GM21381 (cell line): ENCODE results near the gene LSM11.
A peak's percentile ranks its signal among the peaks of the same experiment; 100 is the strongest.

Source experiments
- ATAC-seq: cut with Tn5 transposase; IDR thresholded peaks from one replicate; pipeline ENCODE4 v1.9.1; 2021; ENCODE audit warnings: mild to moderate bottlenecking, moderate library complexity; ENCODE audit not compliant: unreplicated experiment

LSM11 gene

DNA sequence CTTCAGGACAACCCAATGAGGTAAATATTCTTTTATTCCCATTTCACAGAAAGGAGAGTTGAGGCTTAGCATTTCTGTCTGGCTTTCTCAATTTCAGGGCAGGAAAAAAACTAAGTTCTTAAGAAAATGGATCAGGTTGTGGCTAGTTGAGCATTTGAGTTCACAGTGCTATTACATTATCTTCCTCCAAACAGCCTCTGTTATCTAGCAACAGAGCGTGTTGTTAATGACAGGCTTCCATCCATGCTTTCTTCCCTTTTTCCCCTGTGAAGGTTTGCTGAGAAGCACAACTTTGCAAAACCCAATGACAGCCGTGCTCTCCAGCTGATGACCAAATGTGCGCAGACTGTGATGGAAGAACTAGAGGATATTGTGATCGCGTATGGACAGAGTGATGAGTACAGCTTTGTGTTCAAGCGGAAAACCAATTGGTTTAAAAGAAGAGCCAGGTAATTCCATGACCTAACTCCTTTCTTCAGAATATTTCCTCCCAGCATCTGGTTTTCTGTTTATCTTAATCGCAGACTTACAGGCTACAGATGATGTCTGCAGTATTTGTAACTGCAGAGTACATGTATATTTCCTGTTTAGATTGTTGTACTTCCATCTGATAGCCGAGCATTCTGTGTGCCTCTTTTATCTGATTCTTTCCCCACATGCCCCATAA lies 10.8 kb upstream of the LSM11 start:
- no peak for ATAC-seq

DNA sequence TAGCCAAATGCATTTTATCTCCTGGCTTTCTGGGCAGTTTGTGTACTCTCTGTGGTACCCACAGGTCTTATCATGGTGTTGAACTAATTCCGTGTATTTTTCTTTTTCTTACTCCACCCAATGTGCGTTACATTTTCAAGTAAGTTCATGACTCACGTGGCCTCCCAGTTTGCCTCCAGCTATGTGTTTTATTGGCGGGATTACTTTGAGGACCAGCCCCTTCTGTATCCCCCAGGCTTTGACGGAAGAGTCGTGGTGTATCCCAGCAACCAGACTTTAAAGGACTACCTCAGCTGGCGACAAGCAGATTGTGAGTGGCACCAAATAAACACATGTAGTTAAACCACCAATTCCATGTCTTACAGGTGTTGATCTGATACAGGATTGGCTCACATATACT lies 9.1 kb upstream of the LSM11 start:
- no peak for ATAC-seq

GRCh38 chr5:157735991-157736390 lies 7.5 kb upstream of the LSM11 start:
- no peak for ATAC-seq

DNA sequence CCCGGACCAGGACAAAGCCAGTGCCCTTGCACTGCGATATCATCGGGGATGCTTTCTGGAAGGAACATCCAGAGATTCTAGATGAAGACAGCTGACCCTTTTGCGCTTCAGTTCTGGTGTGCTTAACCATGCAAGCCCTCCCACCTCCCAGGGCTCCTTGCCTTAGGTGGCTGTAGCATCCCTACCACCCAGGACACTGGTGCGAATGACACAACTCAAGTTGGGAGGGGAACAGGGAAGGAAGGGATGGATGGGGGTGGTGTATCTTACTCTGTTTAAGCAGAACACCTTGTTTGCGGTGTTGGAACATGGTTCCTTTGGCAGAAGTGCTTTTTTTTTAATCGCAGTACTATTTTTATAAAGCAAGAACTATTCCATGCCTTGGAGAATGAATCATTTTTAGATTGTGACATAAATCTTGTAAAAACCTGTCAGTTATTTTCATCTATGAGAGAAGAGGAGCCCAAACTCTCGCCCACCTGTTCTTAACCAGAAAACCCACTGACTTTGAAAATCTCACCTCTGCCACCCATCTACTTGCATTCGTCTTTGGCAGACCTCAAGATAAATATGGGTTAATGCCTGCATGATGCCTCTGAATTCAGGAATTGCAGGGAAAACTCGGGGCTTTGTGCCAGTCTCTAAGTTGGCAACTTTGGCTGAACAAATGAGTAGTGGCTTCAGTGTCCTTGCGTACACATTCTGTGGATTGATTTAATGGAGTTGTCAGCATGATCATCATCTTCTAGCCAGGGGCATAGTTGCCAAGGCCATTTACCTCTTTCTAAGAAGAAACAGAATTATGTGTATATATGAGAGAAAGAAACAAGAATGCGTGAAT lies 3.9 kb upstream of the LSM11 start:
- ATAC-seq = no peak

GRCh38 chr5:157740229-157740610 lies 3.3 kb upstream of the LSM11 start:
- ATAC-seq = no peak

DNA sequence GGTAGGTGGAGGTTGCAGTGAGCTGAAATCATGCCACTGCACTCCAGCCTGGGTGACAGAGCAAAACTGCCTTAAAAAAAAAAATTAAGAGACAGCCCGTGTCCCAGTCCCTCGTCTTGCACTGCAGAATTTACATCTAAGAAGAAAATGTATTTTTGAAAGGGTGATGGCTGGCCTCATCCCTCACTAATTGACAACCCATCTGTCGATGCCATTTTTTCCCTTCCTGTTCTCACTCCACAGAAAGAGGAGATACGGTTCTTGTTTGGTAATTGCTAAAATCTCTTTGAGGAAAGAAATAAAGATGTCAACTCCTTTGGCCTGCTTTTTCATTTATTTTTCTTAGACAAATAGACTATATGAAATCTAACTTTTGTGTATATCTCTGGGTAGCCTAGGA lies 2.4 kb upstream of the LSM11 start:
- ATAC-seq = no peak

DNA sequence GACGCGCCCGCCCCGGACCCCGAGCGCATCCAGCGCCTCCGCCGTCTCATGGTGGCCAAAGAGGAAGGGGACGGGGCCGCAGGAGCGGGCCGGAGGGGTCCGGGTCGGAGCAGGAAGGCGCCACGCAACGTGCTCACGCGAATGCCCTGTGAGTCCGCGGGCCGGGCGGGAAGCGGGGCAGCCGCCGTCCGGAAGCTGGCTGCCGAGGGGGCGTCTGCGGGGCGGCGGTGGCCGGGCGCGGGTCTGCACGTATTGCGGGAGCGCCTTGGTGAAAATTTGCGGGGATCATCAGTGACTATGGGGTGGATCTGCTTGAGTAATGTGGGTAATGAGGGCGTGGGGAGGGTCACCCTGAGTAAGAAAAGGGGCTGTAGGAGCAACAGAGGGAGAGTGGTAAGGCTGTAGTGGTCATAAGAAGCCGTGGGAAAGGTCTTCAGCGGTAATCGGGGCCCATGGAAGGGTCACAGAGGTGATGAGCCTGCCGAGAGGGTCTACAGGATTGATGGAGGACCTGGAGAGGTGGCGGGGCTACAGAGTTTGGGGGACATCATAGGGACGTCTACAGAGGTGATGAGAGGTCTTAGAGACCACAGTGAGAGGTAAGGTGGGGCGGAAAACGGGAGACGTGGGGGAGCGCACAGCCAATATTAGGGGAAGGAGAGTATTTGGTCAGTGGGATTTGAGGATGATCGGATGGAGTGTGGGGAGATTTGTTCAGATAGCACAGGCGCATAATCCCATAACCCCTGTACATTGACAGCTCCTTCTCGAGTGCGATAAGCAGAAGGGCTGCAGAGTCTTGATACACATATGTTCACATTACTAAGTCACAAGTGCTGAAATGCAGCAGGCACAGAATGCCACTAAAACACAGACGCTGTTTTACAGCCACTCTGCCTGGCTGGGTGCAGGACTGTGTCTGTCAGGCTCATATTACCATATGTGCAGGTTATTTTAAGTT lies 819 bp downstream of the LSM11 start:
- no peak for ATAC-seq

DNA sequence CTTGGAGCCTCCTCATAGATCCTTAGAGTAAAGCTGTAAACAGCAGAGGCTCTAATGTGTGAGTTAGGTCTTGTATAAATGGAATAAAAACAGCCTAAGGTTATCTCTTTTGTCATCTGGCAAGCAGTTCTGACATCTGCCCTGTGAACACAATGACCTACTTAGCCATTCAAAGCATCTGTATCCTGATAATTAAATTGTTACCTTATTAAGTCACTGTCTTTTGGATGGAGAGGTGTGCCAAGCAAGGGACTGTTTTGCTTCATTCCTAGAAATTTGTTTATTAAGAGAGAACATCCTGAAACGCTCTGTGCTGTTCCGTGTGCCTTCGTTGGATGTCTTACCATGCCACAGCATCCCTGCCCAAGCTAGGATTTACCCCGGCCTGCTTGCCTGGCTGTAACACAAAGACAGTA lies 1.5 kb downstream of the LSM11 start:
- no peak for ATAC-seq

GRCh38 chr5:157747173-157747740 lies 3.7 kb downstream of the LSM11 start:
- ATAC-seq = no peak

- ATAC-seq = no peak
Measured at GRCh38 chr5:157747766-157748700, 4.5 kb downstream of the LSM11 start.

- ATAC-seq = no peak
Measured at GRCh38 chr5:157748760-157749461, 5.4 kb downstream of the LSM11 start.

- no peak for ATAC-seq
Measured at GRCh38 chr5:157749462-157749799, 5.9 kb downstream of the LSM11 start.

DNA sequence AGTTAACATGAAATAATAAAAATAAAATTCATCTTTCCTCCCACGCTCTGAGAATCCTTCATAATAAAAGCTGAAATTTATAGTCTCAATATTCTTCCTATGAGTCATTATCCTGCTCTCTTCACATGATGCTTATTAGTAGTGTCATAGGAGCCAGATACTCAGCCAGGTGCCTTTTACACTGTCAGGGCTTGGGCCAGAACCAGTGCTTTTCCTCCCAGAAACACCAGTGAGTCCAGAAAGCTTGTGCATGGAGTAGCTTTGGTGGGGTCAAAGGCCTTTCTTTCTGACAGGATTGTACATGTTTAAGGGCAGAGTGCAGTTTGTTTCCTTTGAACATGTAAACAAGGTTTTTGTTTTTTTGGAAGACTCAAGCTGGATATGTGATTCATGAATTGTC lies 6.8 kb downstream of the LSM11 start:
- no peak for ATAC-seq

- ATAC-seq = no peak
Measured at GRCh38 chr5:157756122-157756521, 12.6 kb downstream of the LSM11 start.

DNA sequence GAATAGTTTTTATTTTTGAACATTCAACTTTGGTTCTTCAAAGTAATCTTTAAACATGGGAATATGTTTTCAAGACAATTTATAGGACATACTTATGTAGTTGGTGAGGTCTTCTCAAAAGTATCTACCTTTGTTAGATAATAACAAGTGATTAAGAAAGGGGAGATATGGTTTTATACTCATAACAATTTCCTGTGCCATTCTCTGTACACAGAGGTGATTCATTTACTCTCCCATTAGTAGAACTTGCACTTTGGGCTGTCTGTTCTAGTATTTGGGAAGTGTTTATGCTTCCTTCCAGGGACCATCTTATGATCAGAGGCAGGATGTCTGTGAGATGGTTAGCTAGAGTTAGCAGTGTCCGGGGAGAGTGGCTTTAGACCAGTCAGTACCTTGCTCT lies 15.2 kb downstream of the LSM11 start:
- no peak for ATAC-seq

DNA sequence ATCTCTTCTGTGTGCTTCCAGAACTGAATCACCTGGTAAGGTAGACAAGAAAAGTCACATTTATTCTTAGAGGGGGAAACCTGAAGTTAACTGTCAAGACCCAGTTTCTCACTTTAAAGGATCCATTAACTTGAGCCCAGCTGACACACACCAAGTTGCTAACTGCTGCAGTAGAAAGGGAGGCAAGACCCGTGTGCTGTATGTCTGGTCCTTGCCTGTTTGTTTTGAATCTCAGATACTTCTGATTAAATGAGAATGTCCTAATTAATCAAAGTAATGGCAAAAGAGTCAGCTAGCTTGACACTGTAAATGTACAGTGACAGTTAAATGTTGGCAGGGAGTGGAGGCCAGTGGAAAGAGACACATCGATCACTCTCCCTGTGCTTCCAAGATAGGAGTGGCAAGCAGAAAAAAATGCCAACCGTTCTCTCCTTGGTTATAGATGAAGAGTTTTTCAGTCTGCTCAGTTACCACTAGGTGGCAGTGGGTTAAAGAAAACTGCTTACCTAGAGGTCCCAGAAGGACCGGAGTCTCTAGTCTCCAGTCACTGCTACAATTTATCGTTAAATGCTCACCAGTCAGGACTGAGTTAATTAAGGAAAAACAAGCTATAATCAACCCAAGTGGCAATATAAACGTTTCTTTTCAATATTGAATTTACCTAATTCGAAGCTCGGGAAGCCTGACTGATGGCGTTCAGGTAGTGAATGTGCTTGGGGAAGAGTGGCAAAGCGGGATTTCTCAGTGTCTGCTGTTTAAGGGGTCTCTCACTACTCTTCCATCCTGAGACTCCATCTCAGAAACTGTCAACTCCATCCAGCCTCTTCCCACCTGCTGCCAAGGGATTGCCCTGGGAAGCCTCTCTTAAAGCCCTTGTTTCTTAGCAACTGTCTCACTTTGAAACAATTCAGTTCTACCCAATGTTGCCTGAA lies 18.4 kb downstream of the LSM11 start:
- ATAC-seq = peak; percentile 70

DNA sequence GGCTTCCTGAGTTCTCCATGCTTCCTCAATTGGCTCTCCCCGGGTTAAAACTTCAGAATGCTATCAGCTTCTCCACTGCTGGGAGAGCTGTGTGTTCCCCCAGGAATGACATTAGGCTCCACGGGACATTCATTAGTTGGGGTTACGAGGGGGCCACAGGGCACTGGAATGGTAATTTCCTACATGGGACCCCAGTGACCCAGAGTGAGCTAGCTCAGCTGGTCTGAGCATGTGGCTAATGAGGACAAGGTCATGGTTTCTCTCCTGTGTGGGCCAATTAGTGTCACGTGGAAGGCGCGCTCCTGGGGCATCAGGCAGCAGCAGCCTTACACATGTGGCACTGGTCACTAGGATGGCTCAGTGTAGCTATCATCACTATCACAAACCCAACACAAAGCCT lies 21.0 kb downstream of the LSM11 start:
- ATAC-seq = no peak

DNA sequence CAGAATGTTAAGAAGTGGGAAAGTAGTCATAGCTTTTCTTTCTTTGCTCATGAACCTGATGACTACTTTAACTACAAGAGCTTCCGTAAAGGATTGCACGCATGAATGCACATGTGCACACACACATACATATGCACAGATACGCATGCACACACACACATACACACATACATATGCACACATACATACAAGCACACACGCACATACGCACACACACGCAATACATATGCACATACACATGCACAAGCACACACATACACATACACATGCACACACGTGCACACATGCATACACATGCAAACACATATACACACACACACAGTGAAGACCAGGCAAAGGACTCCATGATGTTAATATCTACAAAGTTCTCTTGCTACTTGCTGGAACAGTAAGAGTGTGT lies 22.9 kb downstream of the LSM11 start:
- no peak for ATAC-seq
